ENCODE measurements around the gene DLEU7.

The DLEU7 gene

DNA sequence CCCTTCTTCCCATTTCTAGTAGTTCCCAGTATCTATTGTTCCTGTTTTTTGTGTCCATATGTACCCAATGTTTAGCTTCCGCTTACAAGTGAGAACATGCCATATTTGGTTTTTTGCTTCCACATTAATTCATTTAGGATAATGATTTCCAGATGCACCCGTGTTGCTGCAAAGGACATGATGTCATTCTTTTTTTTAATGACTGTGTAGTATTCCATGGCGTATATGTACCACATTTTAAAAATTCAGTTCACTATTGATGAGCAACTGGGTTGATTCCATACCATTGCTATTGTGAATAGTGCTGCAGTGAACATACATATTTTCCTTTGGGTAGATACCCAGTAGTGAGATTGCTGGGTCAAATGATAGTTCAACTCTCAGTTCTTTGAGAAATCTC, 50.5 kb downstream of the DLEU7 start:
- DNase-seq (ENCODE audit: low read depth), result no peak

DNA sequence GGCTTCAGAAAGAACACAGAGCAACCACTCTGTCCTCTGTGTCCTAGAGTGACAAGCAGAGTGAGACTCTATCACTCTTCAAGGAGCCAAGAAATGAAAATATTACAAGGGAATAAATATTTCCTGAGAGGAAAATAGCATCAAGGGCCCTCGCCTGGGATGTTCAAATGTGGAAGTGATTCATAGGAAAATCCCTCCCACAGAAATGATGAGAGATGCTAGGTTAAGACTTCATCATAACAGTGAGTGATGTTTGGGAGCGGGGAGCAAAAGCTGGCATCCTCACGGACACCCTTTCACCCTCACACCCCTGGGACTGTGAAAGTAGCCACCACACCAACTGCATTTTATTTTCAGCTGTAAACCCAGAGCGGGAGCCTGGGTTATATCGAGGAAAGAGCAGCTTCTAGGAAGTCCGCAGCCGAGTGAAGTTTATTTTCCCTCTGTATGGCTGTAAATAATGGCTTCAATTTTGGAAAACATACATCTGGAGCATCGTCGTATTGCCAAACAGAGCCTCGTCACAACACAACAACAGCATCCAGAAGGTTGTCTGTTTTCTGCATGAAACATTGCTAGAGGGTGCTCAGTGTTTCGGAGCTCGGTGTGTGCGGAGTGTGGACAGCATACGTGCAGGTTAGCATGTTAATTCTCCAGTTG, 54.8 kb downstream of the DLEU7 start:
- DNase-seq (ENCODE audit: low read depth), result no peak

GRCh38 chr13:50787316-50788195, 55.9 kb downstream of the DLEU7 start:
- DNase-seq (ENCODE audit: low read depth), result no peak

DNA sequence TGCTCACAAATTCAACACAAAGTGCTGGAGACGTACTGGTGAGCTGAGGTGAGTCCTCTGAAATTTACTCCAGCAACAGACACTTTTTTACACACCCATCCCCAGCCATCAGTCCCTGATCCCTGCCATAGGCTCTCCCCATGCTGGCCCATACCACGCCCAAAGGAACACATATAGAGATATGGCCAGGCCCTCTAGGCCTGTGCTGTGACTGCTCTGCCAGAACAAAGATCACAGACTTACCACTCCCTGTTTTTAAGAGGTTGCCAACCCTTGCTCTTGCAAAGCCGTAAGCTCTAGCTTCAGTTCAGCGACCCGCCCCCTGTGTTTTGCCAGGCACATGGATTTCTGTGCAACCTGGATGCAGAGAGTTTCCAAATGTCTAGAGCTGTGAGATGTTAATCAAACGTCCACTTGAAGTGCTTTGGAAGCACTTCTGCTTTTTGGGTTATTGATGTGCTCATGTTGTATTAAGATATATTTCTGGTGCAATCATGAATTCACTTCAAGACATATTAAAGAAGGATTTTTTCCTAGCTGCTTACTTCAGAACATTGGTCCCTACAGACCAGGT, 59.7 kb downstream of the DLEU7 start:
- no peak for DNase-seq (ENCODE audit: low read depth)

DNA sequence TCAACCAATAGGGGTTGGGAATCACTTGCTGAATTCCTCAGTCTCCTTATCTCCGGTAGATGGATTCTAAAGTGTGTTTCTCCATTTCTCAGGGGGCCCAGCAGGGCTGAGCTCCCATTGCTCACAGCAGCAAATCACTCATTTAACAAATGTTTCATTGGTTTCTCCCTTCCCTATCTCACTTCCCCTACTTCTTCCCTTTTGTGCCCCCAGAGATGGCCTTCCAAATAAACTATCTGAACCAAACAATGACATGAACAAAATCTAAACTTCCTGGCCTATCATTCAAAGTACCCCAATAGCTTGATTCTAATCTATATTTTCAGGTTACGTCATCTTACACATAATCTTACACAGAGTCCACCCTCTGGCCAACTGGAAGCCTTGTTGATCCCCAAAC, 60.4 kb downstream of the DLEU7 start:
- DNase-seq (ENCODE audit: low read depth), result no peak

DNA sequence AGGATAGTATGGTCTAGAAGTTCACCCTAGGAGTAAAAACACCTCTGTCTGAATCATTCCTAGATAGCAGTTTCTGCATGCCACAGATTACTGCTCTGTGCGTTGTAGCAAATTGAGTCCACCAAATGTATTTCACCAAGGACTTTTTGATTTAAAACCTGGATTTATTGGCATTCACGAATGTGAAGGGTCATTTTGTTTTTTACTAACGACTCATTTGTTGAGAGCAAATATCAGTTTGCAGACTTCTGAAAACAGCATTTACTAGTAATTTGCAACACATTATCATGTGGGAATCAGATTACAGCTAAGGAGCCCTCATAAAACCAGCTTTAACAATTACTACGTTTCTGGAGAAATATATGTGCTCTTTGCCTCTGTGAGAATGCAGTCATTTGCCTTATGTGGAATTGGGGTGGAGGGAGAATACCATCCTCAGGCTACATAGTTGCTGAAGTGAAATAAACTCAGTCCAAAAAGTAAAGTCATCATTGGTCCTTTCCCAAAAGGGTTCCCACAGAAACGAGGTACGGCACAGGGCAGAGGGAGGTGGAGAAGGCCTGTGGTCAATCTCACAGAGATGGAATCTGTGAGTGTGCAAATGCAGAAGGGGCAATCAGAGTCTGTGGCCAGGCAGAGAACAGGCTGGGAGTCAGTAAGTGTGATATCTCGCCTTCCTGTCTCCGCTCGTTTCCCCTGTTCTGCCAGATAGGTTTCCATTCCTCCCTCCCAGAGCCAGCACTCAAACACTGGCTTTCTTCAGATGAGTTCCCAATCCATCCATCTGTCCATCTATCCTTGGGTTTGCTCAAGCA, 63.1 kb downstream of the DLEU7 start:
- DNase-seq (ENCODE audit: low read depth), result no peak

DNA sequence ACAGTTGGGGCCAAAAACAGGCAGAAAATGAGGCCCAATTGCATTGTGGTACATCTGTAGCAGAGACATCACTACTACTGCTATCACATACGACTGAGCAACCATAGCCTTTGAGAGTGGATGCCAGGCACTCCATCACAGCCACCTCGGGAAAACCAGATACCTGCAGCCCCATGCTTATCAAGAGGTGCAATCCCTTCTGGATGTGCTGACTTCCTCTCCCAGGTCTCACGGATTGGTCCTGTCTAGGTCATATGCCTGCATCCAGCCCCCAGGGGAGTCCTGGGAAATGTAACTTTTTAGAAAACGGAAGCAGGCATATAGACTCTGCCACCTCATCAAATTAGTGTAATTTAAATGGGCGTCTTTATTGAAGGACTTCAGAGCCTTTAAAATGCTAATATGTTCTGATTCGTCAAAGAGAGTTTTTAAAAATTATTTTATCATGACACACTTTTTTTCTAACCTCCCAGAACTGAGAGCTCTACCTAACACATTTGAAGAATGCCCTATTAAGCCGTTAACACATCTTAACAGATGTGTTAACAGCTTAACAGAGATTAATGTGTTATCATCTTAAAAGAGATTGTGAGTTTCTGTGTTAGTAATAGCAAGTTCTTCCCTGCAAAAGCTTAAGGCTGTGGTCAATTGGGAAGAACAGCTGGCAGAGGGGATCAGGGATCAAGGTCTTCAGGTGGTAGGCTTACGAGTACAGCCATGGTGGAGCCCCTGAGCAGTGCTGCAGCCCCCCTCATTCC, 63.9 kb downstream of the DLEU7 start:
- DNase-seq (ENCODE audit: low read depth), result no peak

Data from stimulated activated CD8-positive, alpha-beta memory T cell treated with anti-CD3 and anti-CD28 coated beads, Interleukin-15, amount 100 ng/mL, for 24 hours (primary cell).